Measurements from ENCODE around the gene ENDOD1.

The ENDOD1 gene

GRCh38 chr11:95074792-95075563 lies 14.7 kb upstream of the ENDOD1 start:
- in situ Hi-C loops (cut with MboI; ENCODE audit: low sequenced_read_pairs), result no loop called here

DNA sequence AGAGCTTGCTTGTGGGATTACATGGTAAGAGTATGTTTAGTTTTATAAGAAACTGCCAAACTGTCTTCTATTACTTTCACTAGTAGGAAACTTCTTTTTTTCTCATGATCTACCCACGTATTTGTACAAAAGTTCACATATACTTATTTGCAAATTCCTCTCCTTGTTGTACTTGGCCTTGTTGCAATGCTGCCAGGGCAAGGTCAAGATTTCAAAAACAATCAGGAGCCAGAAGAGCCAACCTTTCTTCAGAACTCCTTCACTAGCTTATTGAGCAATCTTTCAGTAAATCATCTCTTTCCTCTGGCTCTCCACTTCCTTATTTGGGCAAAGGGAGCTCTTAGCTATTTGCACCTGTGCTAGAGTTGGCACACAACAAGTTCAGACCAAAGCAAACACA lies 13.2 kb upstream of the ENDOD1 start:
- in situ Hi-C loops (cut with MboI; ENCODE audit: low sequenced_read_pairs), result no loop called here

DNA sequence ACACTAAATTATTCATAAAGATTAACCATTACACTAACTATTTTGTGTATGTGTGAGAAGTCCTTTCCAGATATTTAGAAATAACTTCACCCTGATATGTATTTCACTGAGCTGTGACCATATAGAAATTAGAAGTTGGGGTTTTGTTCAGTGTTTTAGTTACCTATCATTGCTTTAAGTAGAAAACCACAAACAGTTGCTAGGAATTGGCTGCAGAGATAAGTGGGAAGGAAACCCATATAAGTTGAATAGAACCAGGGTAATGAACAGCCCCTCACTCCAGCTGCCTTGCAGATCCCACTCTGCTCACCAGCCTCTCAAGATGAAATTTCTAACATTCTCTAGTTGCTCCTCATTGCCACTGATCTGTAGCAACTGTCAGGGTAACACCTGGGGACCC lies 12.7 kb upstream of the ENDOD1 start:
- in situ Hi-C loops (cut with MboI; ENCODE audit: low sequenced_read_pairs), result no loop called here

- in situ Hi-C loops (cut with MboI; ENCODE audit: low sequenced_read_pairs), result no loop called here
Measured at GRCh38 chr11:95078526-95078925, 11.1 kb upstream of the ENDOD1 start.

- in situ Hi-C loops (cut with MboI; ENCODE audit: low sequenced_read_pairs), result no loop called here
Measured at GRCh38 chr11:95081010-95081409, 8.6 kb upstream of the ENDOD1 start.

DNA sequence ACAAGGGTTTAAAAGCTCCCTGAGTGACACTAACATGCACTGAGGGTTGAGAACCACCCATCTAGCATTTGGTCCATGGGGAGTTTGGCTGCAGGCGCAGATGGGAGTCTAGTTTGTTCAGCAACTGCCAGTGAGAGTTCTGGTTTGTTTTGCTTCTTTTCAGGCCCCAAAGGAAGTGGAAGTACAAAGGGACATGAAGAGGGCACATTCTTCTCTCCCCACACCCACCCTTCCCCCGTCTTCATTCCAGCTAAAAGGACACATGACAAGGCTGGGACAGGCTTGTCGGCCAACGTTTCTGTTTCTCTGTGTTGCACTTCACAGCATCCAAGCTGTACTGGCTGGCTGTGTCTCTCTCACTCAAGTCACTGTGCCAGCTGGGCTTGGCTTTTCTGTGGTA lies 8.2 kb upstream of the ENDOD1 start:
- in situ Hi-C loops (cut with MboI; ENCODE audit: low sequenced_read_pairs), result no loop called here

DNA sequence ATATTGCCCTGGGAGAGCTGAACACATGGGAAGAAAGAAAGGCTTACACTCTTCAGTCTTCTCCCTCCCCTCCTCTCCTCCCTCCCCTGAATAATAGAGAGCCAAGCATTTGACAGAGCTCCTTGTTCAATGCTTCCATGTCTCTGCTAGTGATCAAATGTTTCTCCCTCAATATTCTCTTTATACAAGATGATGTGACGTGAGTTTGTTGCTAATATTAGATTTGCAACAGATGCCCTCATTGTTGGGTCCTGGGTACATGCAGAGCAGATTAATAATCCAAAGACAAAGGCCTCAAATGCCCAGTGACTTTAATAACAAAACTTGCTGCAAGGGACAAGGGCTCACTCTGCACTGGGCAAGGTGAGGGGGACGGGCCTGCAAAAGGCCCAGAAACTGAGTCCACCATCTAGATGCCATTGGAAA lies 7.1 kb upstream of the ENDOD1 start:
- in situ Hi-C loops (cut with MboI; ENCODE audit: low sequenced_read_pairs), result no loop called here

DNA sequence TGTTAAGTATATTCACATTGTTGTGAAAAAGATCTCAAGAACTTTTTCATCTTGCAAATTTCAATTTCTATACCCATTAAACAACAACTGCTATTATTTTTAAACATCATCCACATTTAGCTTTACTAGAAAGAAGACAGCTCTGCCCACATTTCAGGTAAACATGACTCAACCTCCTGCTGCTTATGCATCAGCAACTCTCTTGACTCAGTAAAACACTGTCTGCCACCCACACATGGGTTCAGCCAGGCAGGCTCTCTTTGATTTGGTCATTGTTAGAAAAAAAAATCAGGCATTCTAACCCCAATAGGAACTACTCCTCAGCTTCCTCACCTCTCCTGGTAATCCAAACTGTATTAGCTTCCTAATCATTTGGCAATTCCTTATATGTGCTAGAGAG lies 5.1 kb upstream of the ENDOD1 start:
- in situ Hi-C loops (cut with MboI; ENCODE audit: low sequenced_read_pairs), result no loop called here

DNA sequence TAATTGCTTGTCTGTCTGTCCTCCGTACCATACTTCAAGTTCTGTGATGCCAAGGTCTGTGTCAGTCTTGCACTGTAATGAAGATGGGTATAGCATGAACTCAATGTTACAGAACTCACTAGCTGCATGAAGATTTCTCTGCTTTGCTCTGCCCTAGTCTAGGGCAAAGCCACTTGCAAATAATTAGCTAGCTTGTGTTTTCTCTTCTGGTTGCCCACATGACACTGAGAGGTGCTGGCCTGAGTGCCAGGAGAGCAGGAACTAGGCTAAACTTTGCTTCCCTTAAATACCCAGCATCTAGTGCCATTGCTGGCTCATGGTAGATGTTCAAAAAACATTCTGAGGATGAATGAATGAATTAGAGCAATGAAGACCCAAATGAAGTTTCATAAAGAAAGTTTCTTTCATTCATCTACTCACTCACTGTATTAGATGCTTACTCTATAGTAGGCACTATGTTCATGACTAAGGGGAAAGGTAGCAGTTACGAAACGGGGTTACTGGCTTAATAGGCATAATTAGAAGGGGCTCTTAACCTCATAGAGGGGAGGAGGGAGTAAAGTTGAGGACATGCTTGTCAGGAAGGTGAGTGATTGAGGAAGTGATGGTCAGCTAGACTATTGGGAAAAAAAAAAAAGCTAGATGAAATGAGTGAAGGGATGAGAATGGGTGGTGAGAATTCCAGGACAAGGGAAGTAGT lies 4.4 kb upstream of the ENDOD1 start:
- in situ Hi-C loops (cut with MboI; ENCODE audit: low sequenced_read_pairs), result no loop called here

- in situ Hi-C loops (cut with MboI; ENCODE audit: low sequenced_read_pairs), result no loop called here
Measured at GRCh38 chr11:95086151-95086550, 3.5 kb upstream of the ENDOD1 start.

GRCh38 chr11:95086836-95087570 lies 2.6 kb upstream of the ENDOD1 start:
- in situ Hi-C loops (cut with MboI; ENCODE audit: low sequenced_read_pairs), result no loop called here

GRCh38 chr11:95088946-95089619 lies 563 bp upstream of the ENDOD1 start:
- in situ Hi-C loops (cut with MboI; ENCODE audit: low sequenced_read_pairs), result no loop called here

GRCh38 chr11:95091663-95092180 lies 2.1 kb downstream of the ENDOD1 start:
- in situ Hi-C loops (cut with MboI; ENCODE audit: low sequenced_read_pairs), result no loop called here

- in situ Hi-C loops (cut with MboI; ENCODE audit: low sequenced_read_pairs), result no loop called here
Measured at GRCh38 chr11:95092549-95093324, 3.1 kb downstream of the ENDOD1 start.

GRCh38 chr11:95093548-95093947 lies 3.9 kb downstream of the ENDOD1 start:
- in situ Hi-C loops (cut with MboI; ENCODE audit: low sequenced_read_pairs), result no loop called here

DNA sequence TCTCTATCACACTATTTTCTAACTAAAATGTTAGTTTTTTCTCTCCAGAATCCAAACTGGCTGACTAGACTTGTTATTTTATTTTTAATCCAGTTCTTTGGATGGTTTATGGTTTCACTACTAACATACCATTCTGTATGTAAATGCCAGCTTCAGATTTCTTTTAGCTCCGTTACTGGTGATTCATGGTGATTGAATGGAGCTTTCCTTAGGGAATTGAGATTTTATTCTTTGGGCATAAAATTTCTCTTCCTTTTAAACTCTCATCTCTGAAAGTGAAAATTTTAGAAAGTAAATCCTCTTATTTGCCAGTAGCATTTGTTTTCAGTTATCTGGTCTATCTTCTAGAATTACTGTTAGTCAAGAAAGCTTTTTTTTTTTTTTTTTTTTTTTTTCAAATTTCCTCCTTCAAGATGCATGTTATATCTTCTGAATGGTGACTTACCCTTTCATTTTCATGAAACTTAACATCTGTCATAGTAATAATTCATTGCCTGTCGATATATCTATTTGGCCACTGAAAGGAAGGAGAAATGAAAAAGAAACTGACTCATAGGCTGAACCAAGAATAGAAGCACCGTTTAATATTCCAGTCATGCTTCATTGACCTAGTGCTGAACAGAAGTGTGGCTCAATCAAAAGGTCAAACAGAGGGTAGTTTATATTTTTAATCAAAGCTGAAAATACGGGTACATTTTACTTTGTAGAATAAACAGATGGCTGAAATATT lies 6.4 kb downstream of the ENDOD1 start:
- in situ Hi-C loops (cut with MboI; ENCODE audit: low sequenced_read_pairs), result no loop called here

GRCh38 chr11:95097209-95097608 lies 7.6 kb downstream of the ENDOD1 start:
- in situ Hi-C loops (cut with MboI; ENCODE audit: low sequenced_read_pairs), result no loop called here

- in situ Hi-C loops (cut with MboI; ENCODE audit: low sequenced_read_pairs), result no loop called here
Measured at GRCh38 chr11:95098826-95099225, 9.2 kb downstream of the ENDOD1 start.

- in situ Hi-C loops (cut with MboI; ENCODE audit: low sequenced_read_pairs), result no loop called here
Measured at GRCh38 chr11:95100191-95100648, 10.6 kb downstream of the ENDOD1 start.

All from HL-60/S4 treated with phorbol 12-myristate 13-acetate at 8.2 ng/mL for 4 days and 3 days (cell line).